K562 (cell line): ENCODE results near the gene CHMP2A. TPM values are rescaled to one million over a fixed set of nuclear protein-coding genes. Genes with fewer than 3 reads are reported as not detected.
A peak's percentile ranks its signal among the peaks of the same experiment; 100 is the strongest.

Experiments
- BHLHE40 ChIP-seq: IDR thresholded peaks from 2 replicates; pipeline ENCODE4 v1.6.1; 2011; ENCODE audit warnings: low read length, improper control_type of control experiment
- BRD4 ChIP-seq: fragments of 200-600 bp; sonication (generic); IDR thresholded peaks from 2 replicates; pipeline ENCODE4 v1.6.1; 2017; ENCODE audit warnings: inconsistent platforms
- CTBP1 ChIP-seq: fragments of 450-650 bp; IDR thresholded peaks from 2 replicates; pipeline ENCODE4 v1.6.1; 2016; ENCODE audit warnings: borderline replicate concordance
- DNMT1 ChIP-seq: fragments of 450-650 bp; IDR thresholded peaks from 2 replicates; pipeline ENCODE4 v1.6.1; 2016; ENCODE audit warnings: antibody characterized with exemption, mild to moderate bottlenecking
- ESRRA ChIP-seq: fragments of 450-650 bp; IDR thresholded peaks from 2 replicates; pipeline ENCODE4 v1.6.1; 2014; ENCODE audit warnings: low read depth, mild to moderate bottlenecking, moderate library complexity, borderline replicate concordance
- GABPA ChIP-seq: fragments of 200-800 bp; sonication (Bioruptor generic); conservative IDR thresholded peaks from 2 replicates; pipeline ENCODE4 v1.6.1; 2016; ENCODE audit warnings: low read depth, missing genetic modification characterization, missing compliant biosample characterization
- GATAD2B ChIP-seq: fragments of 450-650 bp; IDR thresholded peaks from 2 replicates; pipeline ENCODE4 v1.6.1; 2017; ENCODE audit warnings: mild to moderate bottlenecking, borderline replicate concordance
- HNRNPH1 ChIP-seq: fragments of 200-400 bp; formaldehyde crosslinking; optimal IDR thresholded peaks from 2 replicates; pipeline ENCODE3; 2017; ENCODE audit warnings: low read depth, mild to moderate bottlenecking, low read length, moderate library complexity
- ILF3 ChIP-seq: fragments of 450-650 bp; IDR thresholded peaks from 2 replicates; pipeline ENCODE4 v1.6.1; 2018; ENCODE audit warnings: antibody characterized with exemption, mild to moderate bottlenecking, moderate library complexity, borderline replicate concordance
- KHSRP ChIP-seq: fragments of 450-650 bp; IDR thresholded peaks from 2 replicates; pipeline ENCODE4 v1.6.1; 2017
- MIER1 ChIP-seq: fragments of 450-650 bp; IDR thresholded peaks from 2 replicates; pipeline ENCODE4 v1.6.1; 2016; ENCODE audit warnings: antibody characterized with exemption, mild to moderate bottlenecking, low read depth
- PHB ChIP-seq: fragments of 250-450 bp; sonication (Bioruptor Pico); IDR thresholded peaks from 2 replicates; pipeline ENCODE4 v1.5.0; 2021
- PPARD ChIP-seq: fragments of 250-450 bp; sonication (Bioruptor Pico); IDR thresholded peaks from 2 replicates; pipeline ENCODE4 v1.8.0; 2022; ENCODE audit warnings: inconsistent platforms, mild to moderate bottlenecking, moderate library complexity
- TAF7 ChIP-seq: fragments of 450-650 bp; IDR thresholded peaks from 2 replicates; pipeline ENCODE4 v1.6.1; 2016; ENCODE audit warnings: missing genetic modification characterization, missing compliant biosample characterization
- TEAD4 ChIP-seq, 2 experiments: sonication (generic) in 1 of 2; formaldehyde crosslinking in 1 of 2; IDR thresholded peaks; 2 replicates each; pipeline versions ENCODE4 v1.6.1 to v1.8.0; 2012 to 2022; ENCODE audit warnings: borderline replicate concordance in 1 of 2, inconsistent platforms in 1 of 2, low read length in 1 of 2, mild to moderate bottlenecking in 1 of 2, missing genetic modification reagents in 1 of 2
- WHSC1 ChIP-seq: IDR thresholded peaks from one replicate; pipeline ENCODE4 v1.6.1; 2012; ENCODE audit warnings: low read length, control low read depth, inconsistent platforms
- ZKSCAN8 ChIP-seq: fragments of 200-800 bp; sonication (Bioruptor generic); IDR thresholded peaks from 2 replicates; pipeline ENCODE4 v1.6.1; 2016; ENCODE audit warnings: missing genetic modification characterization, missing compliant biosample characterization
- ZNF165 ChIP-seq: fragments of 250-450 bp; sonication (Bioruptor Pico); IDR thresholded peaks from 2 replicates; pipeline ENCODE4 v1.4.0; 2020; ENCODE audit warnings: borderline replicate concordance
- polyA plus RNA-seq, 8 experiments: library from polyadenylated mRNA; depleted of rRNA in 4 of 8; stranded (reverse) in 5 of 8; unstranded in 3 of 8; fragments of >200 nt; fragmentation: Nextera tagmentation in 2 of 8; fragmentation: Illumina TruSeq in 1 of 8; extraction: Ambion mirVana in 2 of 8; extraction: Trizol in 1 of 8; gene quantifications; 2 replicates each; pipeline versions ENCODE4 v1.2.1 to v1.2.3, GENCODE V29; 2011 to 2014; ENCODE audit warnings: inconsistent platforms in 1 of 8, missing spikeins in 1 of 8
- total RNA-seq, 7 experiments: library from RNA; depleted of rRNA in 6 of 7; stranded (reverse); fragments of >200 nt in 6 of 7; fragmentation: Illumina TruSeq in 2 of 7; extraction: Trizol in 2 of 7; gene quantifications; 2 replicates each; pipeline versions ENCODE4 v1.2.1 to v1.2.3, GENCODE V29; 2011 to 2021; ENCODE audit warnings: low replicate concordance in 1 of 7
- TF ChIP-seq, protein P1 (sequence below), 2 experiments: fragments of 450-650 bp; IDR thresholded peaks; 2 replicates each; pipeline ENCODE4 v1.6.1; 2018; ENCODE audit warnings: mild to moderate bottlenecking in 2 of 2, low read depth in 1 of 2; ENCODE audit not compliant: partially characterized antibody in 2 of 2
- TF ChIP-seq, protein P2 (sequence below), 2 experiments: fragments of 450-650 bp; conservative IDR thresholded peaks; 2 replicates each; pipeline ENCODE4 v1.6.1; 2017; ENCODE audit warnings: mild to moderate bottlenecking in 2 of 2, moderate library complexity in 2 of 2
- TF ChIP-seq, protein P3 (sequence below): fragments of 250-450 bp; sonication (Bioruptor Pico); IDR thresholded peaks from 2 replicates; pipeline ENCODE4 v1.4.0; 2020; ENCODE audit warnings: mild to moderate bottlenecking, moderate library complexity

CHMP2A gene
- total and polyA plus RNA-seq, 9 of the 15 experiments (the other 6 are each of a cell fraction or from before 2014, with no cell fraction given), result 57.6 to 159 (median 87.2) TPM

DNA sequence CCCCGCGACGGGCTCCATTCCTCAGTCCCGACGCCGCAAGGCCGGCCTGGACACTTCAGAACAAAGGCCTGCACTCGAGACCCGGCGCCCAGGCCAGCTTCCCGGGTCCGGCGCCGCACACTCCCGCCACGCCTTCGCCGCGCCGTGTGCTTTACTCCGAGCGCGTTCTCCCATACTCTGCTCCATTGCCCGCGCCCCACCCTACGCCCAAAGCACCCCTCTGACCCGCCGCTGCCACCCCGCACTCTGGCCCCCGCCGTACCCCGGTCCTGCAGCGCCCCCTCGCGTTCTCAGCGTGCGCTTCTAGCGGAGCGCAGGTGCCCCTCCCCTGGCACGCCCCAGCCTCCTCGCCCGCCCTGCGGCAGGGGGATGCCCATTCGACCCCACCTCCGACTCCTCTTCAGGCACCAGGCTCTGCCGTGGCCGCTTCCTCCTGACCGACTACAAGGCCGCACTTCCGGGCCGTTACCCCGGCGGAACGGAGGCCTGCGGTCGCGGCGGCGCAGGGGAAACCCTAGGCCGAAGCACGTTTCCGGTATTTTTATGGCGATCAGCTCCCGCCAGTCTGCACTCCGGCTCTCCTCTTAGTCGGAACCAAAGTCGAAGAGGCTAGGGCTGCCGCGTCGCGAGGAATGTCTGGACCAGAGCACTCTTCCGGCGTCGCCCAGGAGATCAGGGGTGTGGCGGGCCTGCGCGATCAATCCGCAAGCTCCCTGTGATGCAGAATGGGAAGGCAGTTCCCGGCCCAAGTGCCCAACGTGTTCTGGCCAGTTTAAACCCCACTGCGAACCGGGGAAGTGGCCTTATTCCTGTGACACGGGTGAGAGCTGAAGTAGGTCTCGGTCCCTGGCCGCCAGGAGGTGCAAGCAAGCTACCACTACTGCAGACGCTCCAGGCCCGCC lies 35.3 kb downstream of the CHMP2A start, which contains the start of gene ZBTB45 (continued):
- no peak for TF ChIP-seq ZKSCAN8
- peak; percentile 77 for TF ChIP-seq GATAD2B
- TF ChIP-seq, protein P1, sequence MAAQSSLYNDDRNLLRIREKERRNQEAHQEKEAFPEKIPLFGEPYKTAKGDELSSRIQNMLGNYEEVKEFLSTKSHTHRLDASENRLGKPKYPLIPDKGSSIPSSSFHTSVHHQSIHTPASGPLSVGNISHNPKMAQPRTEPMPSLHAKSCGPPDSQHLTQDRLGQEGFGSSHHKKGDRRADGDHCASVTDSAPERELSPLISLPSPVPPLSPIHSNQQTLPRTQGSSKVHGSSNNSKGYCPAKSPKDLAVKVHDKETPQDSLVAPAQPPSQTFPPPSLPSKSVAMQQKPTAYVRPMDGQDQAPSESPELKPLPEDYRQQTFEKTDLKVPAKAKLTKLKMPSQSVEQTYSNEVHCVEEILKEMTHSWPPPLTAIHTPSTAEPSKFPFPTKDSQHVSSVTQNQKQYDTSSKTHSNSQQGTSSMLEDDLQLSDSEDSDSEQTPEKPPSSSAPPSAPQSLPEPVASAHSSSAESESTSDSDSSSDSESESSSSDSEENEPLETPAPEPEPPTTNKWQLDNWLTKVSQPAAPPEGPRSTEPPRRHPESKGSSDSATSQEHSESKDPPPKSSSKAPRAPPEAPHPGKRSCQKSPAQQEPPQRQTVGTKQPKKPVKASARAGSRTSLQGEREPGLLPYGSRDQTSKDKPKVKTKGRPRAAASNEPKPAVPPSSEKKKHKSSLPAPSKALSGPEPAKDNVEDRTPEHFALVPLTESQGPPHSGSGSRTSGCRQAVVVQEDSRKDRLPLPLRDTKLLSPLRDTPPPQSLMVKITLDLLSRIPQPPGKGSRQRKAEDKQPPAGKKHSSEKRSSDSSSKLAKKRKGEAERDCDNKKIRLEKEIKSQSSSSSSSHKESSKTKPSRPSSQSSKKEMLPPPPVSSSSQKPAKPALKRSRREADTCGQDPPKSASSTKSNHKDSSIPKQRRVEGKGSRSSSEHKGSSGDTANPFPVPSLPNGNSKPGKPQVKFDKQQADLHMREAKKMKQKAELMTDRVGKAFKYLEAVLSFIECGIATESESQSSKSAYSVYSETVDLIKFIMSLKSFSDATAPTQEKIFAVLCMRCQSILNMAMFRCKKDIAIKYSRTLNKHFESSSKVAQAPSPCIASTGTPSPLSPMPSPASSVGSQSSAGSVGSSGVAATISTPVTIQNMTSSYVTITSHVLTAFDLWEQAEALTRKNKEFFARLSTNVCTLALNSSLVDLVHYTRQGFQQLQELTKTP (IDR thresholded peaks at IDR 0.05; ENCODE audit: low read depth in 1 of 2, partially characterized antibody in 2 of 2), result peak; percentile 53 to 86
- peak; percentile 91 for TF ChIP-seq ESRRA
- TF ChIP-seq TAF7 (tag), result peak; percentile 87
- peak; percentile 95 for TF ChIP-seq BRD4
- peak; percentile 75; the same call in 1 of the 2 replicates for TF ChIP-seq PHB (CRISPR knock-in tag)
- TF ChIP-seq, protein P2, sequence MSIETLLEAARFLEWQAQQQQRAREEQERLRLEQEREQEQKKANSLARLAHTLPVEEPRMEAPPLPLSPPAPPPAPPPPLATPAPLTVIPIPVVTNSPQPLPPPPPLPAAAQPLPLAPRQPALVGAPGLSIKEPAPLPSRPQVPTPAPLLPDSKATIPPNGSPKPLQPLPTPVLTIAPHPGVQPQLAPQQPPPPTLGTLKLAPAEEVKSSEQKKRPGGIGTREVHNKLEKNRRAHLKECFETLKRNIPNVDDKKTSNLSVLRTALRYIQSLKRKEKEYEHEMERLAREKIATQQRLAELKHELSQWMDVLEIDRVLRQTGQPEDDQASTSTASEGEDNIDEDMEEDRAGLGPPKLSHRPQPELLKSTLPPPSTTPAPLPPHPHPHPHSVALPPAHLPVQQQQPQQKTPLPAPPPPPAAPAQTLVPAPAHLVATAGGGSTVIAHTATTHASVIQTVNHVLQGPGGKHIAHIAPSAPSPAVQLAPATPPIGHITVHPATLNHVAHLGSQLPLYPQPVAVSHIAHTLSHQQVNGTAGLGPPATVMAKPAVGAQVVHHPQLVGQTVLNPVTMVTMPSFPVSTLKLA (conservative IDR thresholded peaks at IDR 0.05), result peak; percentile 88 to 92
- no peak for TF ChIP-seq WHSC1
- TF ChIP-seq CTBP1, result peak; percentile 94
- no peak for TF ChIP-seq KHSRP
- no peak; the same call in 1 of the 2 replicates for TF ChIP-seq MIER1
- TF ChIP-seq PPARD (CRISPR knock-in tag), result no peak
- no peak for TF ChIP-seq ZNF165 (CRISPR knock-in tag)
- no peak for TF ChIP-seq HNRNPH1
- TF ChIP-seq DNMT1, result no peak
- TF ChIP-seq ILF3, result no peak; the same call in 1 of the 2 replicates
- TF ChIP-seq BHLHE40, result peak; percentile 26; the same call in 1 of the 2 replicates
- TF ChIP-seq, protein P3, sequence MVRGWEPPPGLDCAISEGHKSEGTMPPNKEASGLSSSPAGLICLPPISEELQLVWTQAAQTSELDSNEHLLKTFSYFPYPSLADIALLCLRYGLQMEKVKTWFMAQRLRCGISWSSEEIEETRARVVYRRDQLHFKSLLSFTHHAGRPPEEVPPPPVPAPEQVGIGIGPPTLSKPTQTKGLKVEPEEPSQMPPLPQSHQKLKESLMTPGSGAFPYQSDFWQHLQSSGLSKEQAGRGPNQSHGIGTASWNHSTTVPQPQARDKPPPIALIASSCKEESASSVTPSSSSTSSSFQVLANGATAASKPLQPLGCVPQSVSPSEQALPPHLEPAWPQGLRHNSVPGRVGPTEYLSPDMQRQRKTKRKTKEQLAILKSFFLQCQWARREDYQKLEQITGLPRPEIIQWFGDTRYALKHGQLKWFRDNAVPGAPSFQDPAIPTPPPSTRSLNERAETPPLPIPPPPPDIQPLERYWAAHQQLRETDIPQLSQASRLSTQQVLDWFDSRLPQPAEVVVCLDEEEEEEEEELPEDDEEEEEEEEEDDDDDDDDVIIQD, result no peak
- TF ChIP-seq TEAD4 (IDR thresholded peaks at IDR 0.05; ENCODE audit: low read length), result peak; percentile 84
- TF ChIP-seq TEAD4 (CRISPR knock-in tag; IDR thresholded peaks at IDR 0.05; ENCODE audit: borderline replicate concordance), result peak; percentile 80
- peak; percentile 100 for TF ChIP-seq GABPA (tag)
